Loucy (cell line): Measurements from ENCODE around the gene TTLL9.

ENCODE experiments used
- EZH2phosphoT487 ChIP-seq: fragments of 200-600 bp; IDR thresholded peaks from 2 replicates; pipeline ENCODE4 v1.6.1; 2018; ENCODE audit warnings: antibody characterized with exemption, mild to moderate bottlenecking, moderate library complexity, borderline replicate concordance
- TF ChIP-seq, protein P1 (sequence below): fragments of 200-600 bp; sonication (generic); conservative IDR thresholded peaks from 2 replicates; pipeline ENCODE4 v1.5.1; 2014; ENCODE audit warnings: mild to moderate bottlenecking, antibody characterized with exemption, low read length

DNA sequence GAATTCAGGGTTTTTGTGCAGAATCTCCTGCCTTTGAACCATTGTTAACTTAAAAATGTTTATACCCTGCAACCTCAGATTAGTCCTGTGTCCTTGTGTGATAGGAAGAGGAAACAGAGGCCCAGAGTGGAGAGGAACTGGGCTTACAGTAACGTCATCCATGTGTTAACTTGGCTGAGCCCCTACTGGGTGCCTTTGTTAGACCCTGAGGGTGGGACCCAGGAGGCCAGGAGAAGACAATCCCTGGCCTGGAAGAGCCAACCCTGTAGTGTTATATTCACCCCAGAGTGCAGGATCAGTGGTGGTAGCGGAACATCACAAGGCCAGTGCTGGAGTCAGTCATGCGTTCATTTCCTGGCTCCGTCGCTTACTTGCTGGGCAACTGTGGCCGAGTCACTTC is 40.7 kb upstream of the TTLL9 start:
- TF ChIP-seq, protein P1, sequence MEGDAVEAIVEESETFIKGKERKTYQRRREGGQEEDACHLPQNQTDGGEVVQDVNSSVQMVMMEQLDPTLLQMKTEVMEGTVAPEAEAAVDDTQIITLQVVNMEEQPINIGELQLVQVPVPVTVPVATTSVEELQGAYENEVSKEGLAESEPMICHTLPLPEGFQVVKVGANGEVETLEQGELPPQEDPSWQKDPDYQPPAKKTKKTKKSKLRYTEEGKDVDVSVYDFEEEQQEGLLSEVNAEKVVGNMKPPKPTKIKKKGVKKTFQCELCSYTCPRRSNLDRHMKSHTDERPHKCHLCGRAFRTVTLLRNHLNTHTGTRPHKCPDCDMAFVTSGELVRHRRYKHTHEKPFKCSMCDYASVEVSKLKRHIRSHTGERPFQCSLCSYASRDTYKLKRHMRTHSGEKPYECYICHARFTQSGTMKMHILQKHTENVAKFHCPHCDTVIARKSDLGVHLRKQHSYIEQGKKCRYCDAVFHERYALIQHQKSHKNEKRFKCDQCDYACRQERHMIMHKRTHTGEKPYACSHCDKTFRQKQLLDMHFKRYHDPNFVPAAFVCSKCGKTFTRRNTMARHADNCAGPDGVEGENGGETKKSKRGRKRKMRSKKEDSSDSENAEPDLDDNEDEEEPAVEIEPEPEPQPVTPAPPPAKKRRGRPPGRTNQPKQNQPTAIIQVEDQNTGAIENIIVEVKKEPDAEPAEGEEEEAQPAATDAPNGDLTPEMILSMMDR: no peak
- no peak for TF ChIP-seq EZH2phosphoT487
